Adipose tissue (tissue), 3 donors: Measurements from ENCODE around the gene FAM81A. TPM values are rescaled to one million over a fixed set of nuclear protein-coding genes. Genes with fewer than 3 reads are reported as not detected.
"Not testable (repeated sequence)": the region's sequence is repeated elsewhere in the genome, so short reads cannot be mapped to it uniquely, and the experiment has no call there.

ENCODE experiments used
- H3K27ac ChIP-seq: one replicate; pipeline ENCODE4 v1.5.1; 2013; ENCODE audit warnings: low read depth, low read length
- WGBS, 3 donors: extraction: QIAGEN DNeasy Blood & Tissue Kit; methylation state at CpG; one replicate each; pipeline ENCODE4 v1.1.7; 2013; 5-methylcytosine and 5-hydroxymethylcytosine counted together
- polyA plus RNA-seq, 3 donors: library from polyadenylated mRNA; stranded (reverse); fragments of 200-250 nt; gene quantifications; one replicate each; pipeline ENCODE4 v1.2.3, GENCODE V29; 2013
- donor health status: healthy with polysubstance abuse.
- donor health status: Bipolar disorder and iron deficiency.
- donor health status: healthy.

Gene FAM81A
- 1 to 10 TPM in 1 of 3 donors, under 1 TPM in 2; 0.25 to 1.7 (median 0.45) TPM for polyA plus RNA-seq

DNA sequence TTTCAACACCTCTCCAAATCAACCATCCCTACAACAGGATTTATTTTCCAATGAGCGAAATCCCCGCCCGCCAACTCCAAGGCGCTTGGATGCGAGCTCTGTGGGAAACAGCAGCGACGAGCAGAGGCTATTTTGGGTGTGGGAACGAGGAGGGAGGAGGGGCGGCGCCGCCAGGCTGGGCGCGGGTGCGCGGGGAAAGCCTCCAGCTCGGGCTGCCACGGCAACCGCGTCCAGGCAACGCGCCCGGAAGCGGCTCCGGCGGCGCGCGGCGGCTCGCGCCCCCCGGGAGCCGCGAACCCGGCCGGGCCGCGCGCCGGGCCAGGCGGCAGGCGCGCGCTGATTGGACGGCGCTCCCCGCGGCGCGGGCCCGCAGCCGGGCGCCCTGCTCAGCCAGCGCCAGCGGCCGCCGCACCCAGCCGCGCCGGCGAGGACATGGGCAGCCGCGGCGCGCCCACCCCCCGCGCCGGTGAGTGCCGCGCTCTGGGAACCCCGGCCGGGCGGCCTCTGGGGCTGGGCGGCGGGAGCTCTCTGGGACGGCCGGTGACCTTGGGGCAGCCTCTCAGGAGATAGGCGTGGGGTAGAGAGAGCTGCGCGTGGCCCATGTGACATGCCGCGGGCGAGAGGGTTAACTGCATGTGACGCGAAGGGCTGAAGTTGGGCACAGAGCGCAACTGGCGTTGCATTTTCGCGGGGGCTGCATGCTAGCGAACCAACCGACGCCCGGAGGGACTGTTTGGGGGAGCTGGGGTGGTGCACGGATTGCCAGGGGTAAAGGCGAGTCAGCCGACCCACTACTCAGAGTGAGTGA lies at the start of gene FAM81A:
Gene FAM81A (plus strand): TSS at position 370 of the 808 bp plus-strand sequence. CDS start 20,441 bp downstream, outside the sequence.
- no peak within 1 kb of the TSS for H3K27ac ChIP-seq
- 0 to 1% (median 0%) methylated on average over 86 to 96 of the region's 96 CpGs for WGBS, 3 donors

- no peak overlapping the region for H3K27ac ChIP-seq
- 53 to 72% (median 60%) methylated on average over 3 of the region's 3 CpGs for WGBS, 3 donors
These were observed 49.3 kb upstream of the FAM81A start for GRCh38 chr15:59388670-59389069.

GRCh38 chr15:59392299-59392698 lies 45.7 kb upstream of the FAM81A start:
- WGBS, 3 donors: 71 to 85% (median 78%) methylated on average over 5 of the region's 5 CpGs
- H3K27ac ChIP-seq: no peak overlapping the region

DNA sequence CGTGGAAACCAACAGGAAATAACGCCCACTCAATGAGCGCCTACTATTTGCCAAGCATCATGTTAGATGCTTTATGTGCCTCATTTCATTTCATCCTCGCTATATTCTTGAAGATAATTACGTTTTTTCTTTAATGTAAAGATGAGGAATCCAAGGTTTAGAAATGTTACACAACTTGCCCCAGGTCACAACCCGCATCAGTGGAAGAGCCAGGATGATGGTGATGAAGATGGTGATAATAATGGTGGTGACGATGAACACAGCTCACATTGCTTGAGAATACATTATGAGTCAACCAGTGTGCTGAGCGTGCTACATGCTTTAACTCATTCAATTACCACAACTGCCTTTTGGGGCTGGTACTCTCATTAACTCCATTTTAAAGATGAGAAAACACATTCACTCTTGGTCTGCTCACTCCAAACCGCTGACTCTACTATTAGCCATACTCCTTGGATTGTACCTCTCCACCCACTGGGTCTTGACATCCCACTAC lies 43.8 kb upstream of the FAM81A start:
- WGBS, 3 donors: 84 to 88% (median 88%) methylated on average over 9 of the region's 9 CpGs
- H3K27ac ChIP-seq: no peak overlapping the region

GRCh38 chr15:59396211-59396610 lies 41.8 kb upstream of the FAM81A start:
- 41 to 69% (median 58%) methylated on average over 3 of the region's 3 CpGs for WGBS, 3 donors
- H3K27ac ChIP-seq: no peak overlapping the region

DNA sequence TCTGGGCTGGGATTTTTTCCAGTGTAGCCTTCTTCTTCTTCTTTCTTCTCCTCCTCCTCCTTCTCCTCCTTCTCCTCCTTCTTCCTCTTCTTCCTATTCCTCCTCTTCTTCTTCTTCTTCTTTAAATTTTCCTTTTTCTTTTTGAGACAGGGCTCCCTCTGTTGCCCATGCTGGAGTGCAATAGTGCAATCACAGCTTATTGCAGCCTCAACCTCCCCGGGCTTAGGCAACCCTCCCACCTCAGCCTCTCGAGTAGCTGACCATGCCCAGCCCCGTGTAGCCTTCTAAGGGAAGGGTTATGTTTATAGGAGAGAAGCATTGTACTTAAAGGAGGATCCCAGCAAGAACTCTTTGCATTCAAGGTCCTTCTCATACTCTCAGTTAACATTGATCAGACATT lies 41.3 kb upstream of the FAM81A start:
- WGBS, 3 donors: 34 to 53% (median 52%) methylated on average over 3 of the region's 3 CpGs
- no peak overlapping the region for H3K27ac ChIP-seq

DNA sequence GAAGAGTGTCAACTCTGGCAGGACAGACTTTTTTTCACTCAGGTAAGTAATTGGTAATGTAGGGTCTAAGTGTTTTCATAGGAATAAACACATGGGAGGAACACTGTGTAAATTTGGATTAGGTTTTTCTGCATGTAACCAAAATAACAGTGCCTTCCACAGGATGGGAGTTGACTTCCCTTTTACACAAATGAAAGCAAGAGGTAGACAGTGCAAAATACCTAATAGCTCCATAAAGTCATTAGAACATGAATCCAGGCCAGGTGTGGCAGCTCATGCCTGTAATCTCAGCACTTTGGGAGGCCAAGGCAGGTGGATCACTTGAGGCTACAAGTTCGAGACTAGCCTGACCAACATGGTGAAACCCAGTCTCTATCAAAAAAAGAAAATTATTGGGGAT lies 39.8 kb upstream of the FAM81A start:
- no peak overlapping the region for H3K27ac ChIP-seq
- WGBS, 3 donors: 75 to 81% (median 80%) methylated on average over 1 of the region's 1 CpG

DNA sequence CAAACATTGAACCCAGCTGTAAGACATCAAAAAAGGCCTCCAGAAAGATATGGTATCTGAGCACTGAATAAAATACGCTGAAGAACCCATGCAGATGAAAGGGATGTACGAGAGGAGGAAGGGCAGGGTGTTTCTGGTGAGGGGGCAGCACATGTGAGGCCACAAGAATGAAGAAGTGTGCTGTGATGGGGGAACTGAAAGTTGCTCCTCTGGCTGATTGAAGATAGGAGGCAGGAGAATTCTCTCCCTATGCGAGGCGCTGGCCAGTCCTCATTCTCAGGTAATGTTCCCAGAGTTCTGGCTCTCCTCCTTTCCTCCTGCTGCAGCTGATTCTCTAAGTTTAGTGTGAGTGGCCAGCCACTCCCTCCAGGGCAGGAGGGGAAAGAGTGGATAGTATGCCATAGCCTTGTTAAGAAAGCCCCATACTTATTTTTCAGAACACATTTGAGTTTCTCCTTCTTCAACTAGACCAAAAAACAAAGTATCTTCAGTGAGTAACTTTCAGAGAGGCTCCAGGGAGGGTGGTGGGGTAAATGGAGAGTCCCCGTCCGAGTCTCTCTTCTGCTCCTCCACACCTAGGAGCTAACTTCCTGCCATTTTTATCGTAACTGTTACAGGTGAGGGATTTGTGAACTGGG lies 38.4 kb upstream of the FAM81A start:
- H3K27ac ChIP-seq: no peak overlapping the region
- 59 to 73% (median 63%) methylated on average over 7 of the region's 7 CpGs for WGBS, 3 donors

GRCh38 chr15:59400103-59400813 lies 37.7 kb upstream of the FAM81A start:
- WGBS, 3 donors: 79 to 89% (median 84%) methylated on average over 13 of the region's 13 CpGs
- H3K27ac ChIP-seq: no peak overlapping the region

DNA sequence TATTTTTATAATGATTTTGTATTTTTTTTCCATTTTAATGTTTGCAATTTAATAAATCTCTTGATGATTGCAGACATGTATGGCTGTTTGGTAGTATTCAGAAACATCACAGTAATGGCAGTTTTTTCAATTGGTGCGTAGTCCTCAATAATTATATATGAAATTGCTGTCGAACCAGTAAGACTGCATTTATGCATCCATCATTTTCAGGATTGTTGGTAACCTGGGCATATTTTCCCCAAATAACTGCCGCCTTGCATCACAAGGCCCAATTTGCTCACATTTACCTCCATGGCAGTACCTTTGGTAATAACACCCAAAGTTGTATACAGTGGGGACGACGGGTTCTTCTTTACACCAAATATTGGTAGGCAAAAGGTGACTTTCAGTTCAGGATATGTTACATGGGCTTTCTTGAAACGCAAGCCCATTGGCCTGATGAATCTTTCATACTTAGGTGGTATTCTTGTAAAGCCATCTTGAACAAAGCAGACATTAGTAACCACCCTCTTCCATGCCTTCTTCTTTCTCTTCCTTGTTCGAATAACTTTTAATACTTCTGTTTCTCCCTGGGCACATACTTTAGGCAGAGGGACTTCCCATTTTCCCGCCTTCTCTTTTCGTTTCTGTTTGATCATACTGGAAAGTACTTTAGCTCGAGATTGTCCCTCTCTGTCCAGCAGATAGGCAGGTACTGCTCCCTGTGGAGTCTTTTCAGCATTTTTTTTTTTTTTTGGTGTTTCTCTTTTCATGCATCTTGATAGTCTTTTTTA lies 36.7 kb upstream of the FAM81A start:
- H3K27ac ChIP-seq: not testable (repeated sequence)
- 74 to 89% (median 80%) methylated on average over 10 of the region's 10 CpGs for WGBS, 3 donors

DNA sequence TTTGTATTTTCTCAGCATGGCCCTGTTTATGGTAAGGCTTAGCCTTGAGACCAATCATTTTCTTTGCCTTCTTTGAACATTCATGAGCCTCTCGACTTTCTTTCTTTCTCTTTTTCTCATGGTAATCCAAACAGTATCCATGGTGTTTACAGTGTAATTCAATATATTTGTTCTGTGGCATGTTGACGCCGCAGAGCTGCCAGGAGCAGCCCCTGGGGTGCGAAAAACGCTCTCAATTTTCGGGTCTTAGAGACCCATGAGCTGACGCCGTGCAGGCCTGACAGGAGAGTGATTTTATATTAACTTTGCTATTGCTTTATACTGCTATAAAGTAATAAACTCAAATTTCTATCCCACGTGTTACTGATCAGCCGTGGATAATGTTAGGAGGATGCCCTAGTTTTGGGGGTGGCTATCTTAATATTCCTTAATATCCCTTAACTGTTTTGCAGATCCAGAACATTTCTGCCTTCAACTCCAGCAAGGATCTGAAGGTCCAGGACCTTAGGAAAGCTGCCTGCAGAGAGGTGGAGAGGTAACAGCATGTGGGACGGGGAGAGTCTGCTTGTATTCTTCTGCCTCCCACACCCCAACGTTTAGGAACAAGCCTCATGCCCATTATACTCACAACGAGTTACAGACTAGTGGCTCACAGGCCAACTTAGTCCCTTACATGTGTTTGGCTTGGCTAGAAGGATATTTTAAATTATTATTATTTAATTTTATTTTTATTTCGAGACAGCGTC lies 36.0 kb upstream of the FAM81A start:
- 61 to 84% (median 79%) methylated on average over 15 of the region's 15 CpGs for WGBS, 3 donors
- H3K27ac ChIP-seq: no peak overlapping the region

GRCh38 chr15:59405079-59405478 lies 32.9 kb upstream of the FAM81A start:
- WGBS, 3 donors: 75 to 79% (median 79%) methylated on average over 7 of the region's 7 CpGs

GRCh38 chr15:59406446-59406845 lies 31.5 kb upstream of the FAM81A start:
- 37 to 76% (median 39%) methylated on average over 3 of the region's 3 CpGs for WGBS, 3 donors
- H3K27ac ChIP-seq: no peak overlapping the region

More at GRCh38 chr15:59405079-59405478, 32.9 kb upstream of the FAM81A start:
- no peak overlapping the region for H3K27ac ChIP-seq

DNA sequence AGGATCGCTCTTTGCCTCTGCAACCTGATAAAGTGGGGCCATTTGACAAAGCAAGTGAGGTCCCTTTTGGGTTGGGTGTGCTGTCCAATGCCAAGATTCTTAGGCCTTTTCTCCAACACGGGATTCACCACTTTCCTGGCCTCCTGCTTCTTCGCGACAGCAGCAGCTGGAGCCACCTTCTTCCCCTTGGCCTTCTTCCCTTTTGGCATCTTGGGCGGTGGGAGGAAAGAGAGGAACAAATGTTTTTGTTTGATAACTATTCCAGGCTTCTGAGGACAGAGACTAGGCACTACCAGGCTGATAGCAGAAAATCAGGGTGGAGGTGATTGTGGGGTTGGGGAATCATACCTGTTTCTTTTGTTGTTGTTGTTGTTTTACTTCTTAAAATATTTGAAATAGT lies 30.0 kb upstream of the FAM81A start:
- WGBS, 3 donors: 36 to 63% (median 58%) methylated on average over 5 of the region's 5 CpGs
- no peak overlapping the region for H3K27ac ChIP-seq

DNA sequence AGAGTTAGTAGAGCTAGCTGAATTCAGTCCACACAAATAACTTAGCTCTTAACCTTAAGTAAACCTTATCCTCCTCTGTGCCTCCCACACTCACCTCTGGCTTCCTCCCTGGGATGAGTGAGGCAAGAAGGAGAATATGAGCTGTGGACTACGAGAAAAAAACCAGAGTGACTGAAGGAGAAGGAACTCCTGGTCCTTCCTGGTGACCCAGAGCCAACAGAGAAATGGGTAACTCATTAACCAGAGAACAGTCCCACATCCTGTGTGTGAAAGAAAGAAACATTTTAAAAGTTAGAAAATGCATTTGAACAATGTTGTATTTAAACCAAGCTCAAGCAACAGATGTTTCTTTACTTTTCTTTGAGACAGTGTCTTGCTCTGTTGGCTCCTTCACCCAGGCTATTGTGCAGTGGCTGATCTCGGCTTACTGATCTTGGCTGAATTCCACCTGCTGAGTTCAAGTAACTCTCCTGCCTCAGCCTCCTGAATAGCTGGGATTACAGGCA lies 27.5 kb upstream of the FAM81A start:
- 8 to 16% (median 9%) methylated on average over 2 of the region's 2 CpGs for WGBS, 3 donors

DNA sequence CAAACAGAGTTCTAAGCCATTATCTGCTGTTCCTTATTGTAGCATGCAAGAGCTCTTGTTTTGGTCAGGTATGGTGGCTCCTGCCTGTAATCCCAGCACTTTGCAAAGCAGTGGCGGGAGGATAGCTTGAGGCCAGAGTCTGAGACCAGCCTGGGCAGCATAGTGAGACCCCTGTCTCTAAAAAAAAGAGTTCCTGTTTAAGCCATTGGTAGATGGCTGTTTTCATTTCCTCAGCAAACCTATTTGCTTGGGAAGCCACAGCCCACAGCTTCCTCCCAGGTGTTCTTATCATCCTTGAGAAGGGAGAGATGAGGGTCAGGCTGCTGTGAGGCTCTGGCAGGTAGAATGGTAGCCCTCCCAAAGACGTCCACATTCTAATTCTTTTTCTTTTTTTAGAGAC lies 24.4 kb upstream of the FAM81A start:
- no peak overlapping the region for H3K27ac ChIP-seq
- 57 to 73% (median 58%) methylated on average over 2 of the region's 2 CpGs for WGBS, 3 donors

More for the DNA sequence above, 27.5 kb upstream of the FAM81A start:
- H3K27ac ChIP-seq: no peak overlapping the region

DNA sequence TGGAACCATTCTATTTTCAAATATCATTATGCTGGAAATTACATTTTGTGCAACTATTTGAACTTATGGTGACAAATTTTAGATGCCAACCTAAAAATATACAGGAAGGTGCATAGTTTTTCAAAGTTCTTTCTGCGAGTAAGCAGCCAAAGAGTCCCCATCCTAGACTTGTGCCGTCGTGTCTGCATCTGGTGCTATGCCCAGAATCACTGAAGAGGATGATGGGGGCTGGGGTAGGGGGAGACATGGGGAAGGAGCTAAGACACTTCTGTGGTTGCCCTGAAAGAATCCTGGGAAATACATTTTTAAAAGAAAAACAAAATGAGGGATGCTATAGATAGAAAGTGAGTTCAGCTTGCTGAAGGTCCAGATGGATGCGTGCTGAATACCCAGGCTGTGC lies 21.2 kb upstream of the FAM81A start:
- 69 to 78% (median 70%) methylated on average over 4 of the region's 4 CpGs for WGBS, 3 donors
- no peak overlapping the region for H3K27ac ChIP-seq
